Suprapubic skin (tissue), 3 donors: ENCODE measurements around the gene BTNL9.

Source experiments
- EP300 ChIP-seq: sonication (generic); formaldehyde crosslinking; IDR thresholded peaks from one replicate; pipeline ENCODE4 v1.6.1; 2017; ENCODE audit warnings: antibody characterized with exemption
- POLR2A ChIP-seq, 2 donors: fragments of 450-650 bp; IDR thresholded peaks; one replicate each; pipeline ENCODE4 v1.6.1; 2017; ENCODE audit warnings: antibody characterized with exemption in 2 of 2, mild to moderate bottlenecking in 2 of 2, moderate library complexity in 2 of 2
- TF ChIP-seq, protein P1 (sequence below), 2 donors: fragments of 200-600 bp in 1 of 2; fragments of 450-650 bp in 1 of 2; sonication (generic) in 1 of 2; IDR thresholded peaks; one replicate each; pipeline ENCODE4 v1.5.1; 2016 to 2019; ENCODE audit warnings: antibody characterized with exemption in 2 of 2, mild to moderate bottlenecking in 1 of 2, moderate library complexity in 1 of 2

DNA sequence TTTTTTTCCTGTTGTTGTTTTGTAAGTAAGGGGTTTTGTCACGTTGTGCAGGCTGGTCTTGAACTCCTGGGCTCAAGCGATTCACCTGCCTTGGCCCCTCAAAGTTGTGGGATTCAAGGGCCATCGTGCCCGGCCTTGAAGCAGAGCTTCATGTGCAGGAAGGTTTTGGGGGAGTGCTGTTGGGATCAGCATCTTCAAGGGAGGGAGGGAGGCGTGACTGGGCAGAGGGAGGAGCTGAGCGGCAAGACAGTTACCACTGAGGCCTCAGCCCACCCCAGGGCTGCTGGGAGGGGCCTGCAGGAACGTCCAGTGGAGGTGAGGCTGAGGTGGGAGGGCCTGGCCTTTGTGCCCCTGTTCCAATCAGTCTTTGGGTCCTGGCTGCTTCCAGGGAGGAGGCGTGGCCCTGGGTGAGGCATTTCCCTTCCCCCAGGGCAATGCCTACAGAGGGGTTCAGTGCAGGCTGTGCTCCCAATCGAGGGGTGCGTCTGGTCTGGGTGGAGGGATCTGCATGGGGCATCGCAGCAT is 69.5 kb downstream of the BTNL9 start:
- TF ChIP-seq POLR2A (IDR thresholded peaks at IDR 0.05): no peak
- no peak for TF ChIP-seq EP300
- TF ChIP-seq, protein P1, sequence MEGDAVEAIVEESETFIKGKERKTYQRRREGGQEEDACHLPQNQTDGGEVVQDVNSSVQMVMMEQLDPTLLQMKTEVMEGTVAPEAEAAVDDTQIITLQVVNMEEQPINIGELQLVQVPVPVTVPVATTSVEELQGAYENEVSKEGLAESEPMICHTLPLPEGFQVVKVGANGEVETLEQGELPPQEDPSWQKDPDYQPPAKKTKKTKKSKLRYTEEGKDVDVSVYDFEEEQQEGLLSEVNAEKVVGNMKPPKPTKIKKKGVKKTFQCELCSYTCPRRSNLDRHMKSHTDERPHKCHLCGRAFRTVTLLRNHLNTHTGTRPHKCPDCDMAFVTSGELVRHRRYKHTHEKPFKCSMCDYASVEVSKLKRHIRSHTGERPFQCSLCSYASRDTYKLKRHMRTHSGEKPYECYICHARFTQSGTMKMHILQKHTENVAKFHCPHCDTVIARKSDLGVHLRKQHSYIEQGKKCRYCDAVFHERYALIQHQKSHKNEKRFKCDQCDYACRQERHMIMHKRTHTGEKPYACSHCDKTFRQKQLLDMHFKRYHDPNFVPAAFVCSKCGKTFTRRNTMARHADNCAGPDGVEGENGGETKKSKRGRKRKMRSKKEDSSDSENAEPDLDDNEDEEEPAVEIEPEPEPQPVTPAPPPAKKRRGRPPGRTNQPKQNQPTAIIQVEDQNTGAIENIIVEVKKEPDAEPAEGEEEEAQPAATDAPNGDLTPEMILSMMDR (IDR thresholded peaks at IDR 0.05): no peak
